ENCODE results near the gene ATOH8. TPM values are rescaled to one million over a fixed set of nuclear protein-coding genes. Genes with fewer than 3 reads are reported as not detected.
A peak's percentile ranks its signal among the peaks of the same experiment; 100 is the strongest.

The ATOH8 gene
- total RNA-seq, 2 donors from 2014 or later = 40.1 to 49.8 TPM

DNA sequence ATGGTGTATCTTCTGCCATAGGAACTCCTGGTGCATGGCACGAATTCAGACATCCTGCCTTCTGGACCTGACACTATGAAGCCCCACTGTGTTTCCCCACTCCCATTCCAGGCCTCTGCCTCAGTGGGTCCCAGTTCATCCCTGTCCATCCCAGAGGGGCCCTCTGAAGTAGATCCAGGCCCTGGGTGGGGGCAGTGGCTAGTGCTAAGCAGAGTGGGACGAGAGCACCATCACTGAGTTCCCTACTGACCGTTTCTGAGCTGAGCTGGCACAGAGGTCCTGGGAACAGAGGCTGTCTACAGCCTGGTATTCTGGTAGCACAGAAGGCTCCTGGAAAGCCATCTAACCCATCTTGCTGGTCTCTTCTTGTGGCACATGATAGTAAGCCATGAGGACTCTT is 54.0 kb downstream of the ATOH8 start:
- DNase-seq (ENCODE audit: low spot score) = no peak
- H3K4me3 ChIP-seq = no peak overlapping the region
- TF ChIP-seq, protein P1, sequence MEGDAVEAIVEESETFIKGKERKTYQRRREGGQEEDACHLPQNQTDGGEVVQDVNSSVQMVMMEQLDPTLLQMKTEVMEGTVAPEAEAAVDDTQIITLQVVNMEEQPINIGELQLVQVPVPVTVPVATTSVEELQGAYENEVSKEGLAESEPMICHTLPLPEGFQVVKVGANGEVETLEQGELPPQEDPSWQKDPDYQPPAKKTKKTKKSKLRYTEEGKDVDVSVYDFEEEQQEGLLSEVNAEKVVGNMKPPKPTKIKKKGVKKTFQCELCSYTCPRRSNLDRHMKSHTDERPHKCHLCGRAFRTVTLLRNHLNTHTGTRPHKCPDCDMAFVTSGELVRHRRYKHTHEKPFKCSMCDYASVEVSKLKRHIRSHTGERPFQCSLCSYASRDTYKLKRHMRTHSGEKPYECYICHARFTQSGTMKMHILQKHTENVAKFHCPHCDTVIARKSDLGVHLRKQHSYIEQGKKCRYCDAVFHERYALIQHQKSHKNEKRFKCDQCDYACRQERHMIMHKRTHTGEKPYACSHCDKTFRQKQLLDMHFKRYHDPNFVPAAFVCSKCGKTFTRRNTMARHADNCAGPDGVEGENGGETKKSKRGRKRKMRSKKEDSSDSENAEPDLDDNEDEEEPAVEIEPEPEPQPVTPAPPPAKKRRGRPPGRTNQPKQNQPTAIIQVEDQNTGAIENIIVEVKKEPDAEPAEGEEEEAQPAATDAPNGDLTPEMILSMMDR (IDR thresholded peaks at IDR 0.05) = no peak
- TF ChIP-seq POLR2A (IDR thresholded peaks at IDR 0.05) = no peak
- TF ChIP-seq POLR2AphosphoS5 (IDR thresholded peaks at IDR 0.05) = no peak
- WGBS = 98% methylated on average over 3 of the region's 3 CpGs
- H3K4me1 ChIP-seq (replicated peaks) = peaks cover 15% of the 10 kb centered on the region
- intact Hi-C loops (cut with DNase I) = no loop called here
- H3K27me3 ChIP-seq (replicated peaks; ENCODE audit: insufficient read depth) = no peaks in the 10 kb centered on the region
- H3K27ac ChIP-seq = no peak overlapping the region
- no peaks in the 10 kb centered on the region for H3K36me3 ChIP-seq
- H3K9me3 ChIP-seq = no peaks in the 10 kb centered on the region

DNA sequence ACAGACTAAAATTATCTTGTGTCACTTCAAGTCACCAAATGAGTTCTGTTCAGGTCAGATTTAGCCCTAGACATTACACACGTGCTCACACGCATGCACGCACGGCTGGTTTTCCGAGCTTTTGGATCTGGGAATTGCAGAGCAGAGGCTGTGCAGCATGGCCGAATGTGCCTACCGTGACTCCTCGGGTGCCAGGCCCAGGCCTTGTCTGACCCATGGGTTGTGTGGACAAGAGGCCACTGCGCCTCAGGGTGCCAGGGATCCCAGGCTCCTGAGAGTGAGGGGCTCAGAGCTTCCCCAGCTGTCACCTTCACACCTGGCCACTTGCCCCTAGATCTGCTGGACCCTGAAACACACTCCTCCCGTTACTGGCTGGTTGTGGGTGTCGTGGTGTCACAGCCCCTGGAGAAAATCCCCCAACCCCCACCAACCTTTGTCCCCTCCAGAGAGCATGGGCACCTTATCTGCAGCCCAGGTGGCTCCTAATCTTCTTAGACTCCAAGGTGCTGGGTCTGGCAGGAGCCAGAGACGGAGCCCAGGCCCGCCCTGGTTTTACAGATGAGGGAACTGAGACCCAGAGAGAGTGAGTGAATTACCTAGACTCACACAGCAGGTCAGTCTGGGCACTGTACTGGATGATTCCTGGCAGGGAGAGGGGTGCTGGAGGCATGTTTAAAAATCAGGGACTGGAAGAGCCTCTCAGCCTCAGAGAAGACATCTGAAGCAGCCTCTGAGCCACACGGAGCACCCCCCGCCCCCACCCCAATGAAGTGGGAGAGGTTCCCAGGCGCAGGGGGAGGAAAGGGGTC is 56.8 kb downstream of the ATOH8 start:
- peak overlapping the region; percentile 37 to 49 for H3K27ac ChIP-seq
- H3K4me3 ChIP-seq = peak overlapping the region in 1 of 2 donors; percentile 9
- no peaks in the 10 kb centered on the region for H3K9me3 ChIP-seq

DNA sequence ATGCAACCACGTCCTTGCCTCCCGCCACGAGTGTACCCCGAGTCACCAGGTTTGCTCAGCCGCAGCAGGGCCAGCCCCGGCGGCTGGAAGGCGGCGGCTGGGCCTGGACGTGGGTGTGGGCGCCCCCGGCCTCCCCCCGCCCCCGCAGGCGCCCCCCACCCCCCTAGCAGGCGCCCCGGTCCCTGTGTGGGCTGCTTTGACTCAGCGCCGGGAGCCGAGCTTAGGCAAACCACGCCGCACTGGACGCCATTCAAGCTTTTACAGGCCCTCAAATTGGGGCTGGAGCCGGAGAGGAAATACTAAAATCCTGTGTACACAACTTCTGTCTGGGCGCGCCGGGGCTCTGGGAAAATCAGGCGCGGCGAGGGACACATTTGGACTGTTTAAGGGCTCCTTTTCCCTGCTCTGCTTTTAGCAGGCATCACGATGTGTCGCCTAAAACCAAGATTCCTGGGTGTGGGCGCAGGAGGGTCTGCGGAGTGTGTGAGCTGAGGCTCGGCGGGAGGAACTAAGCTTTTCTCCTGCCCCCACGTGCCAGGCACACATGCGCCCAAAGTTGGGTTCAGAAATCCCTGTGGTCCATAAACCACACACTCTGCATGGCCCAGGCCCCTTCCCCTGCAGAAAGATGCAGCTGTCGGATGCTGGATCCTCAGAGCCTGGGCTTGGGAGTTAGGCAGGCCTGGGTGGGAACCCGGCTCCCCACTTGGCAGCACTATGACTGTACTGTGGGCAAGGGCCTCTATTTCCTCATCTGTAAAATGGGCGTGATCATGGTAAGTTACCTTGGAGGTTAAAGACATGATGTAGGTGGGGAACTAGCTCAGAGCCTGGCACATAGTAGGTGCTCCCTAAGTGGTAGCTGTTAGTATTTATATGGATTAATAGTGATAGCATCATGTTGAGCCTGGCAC is 57.6 kb downstream of the ATOH8 start:
- WGBS = 31% methylated on average over 29 of the region's 41 CpGs
- Histone ChIP-seq H3K27me3 (replicated peaks; ENCODE audit: insufficient read depth) (no peaks in the 10 kb centered on the region), H3K4me1 (replicated peaks) (peaks cover 15% of the 10 kb centered on the region), H3K9me3 (no peaks in the 10 kb centered on the region), H3K36me3 (no peaks in the 10 kb centered on the region), H3K4me3 (peak overlapping the region in 1 of 2 donors; percentile 9), H3K27ac (peak overlapping the region; percentile 37 to 49)
- TF ChIP-seq, protein P1 (IDR thresholded peaks at IDR 0.05) = no peak
- TF ChIP-seq POLR2AphosphoS5 (IDR thresholded peaks at IDR 0.05) = peak; percentile 41
- TF ChIP-seq POLR2A (IDR thresholded peaks at IDR 0.05) = no peak
- DNase-seq (ENCODE audit: low spot score) = peak; percentile 69
- intact Hi-C loops (cut with DNase I) = no loop called here

More for the DNA sequence above, 56.8 kb downstream of the ATOH8 start:
- no peaks in the 10 kb centered on the region for H3K36me3 ChIP-seq
- peaks cover 15% of the 10 kb centered on the region for H3K4me1 ChIP-seq (replicated peaks)
- 77% methylated on average over 16 of the region's 16 CpGs for WGBS
- intact Hi-C loops (cut with DNase I) = no loop called here
- TF ChIP-seq POLR2AphosphoS5 (IDR thresholded peaks at IDR 0.05) (no peak), POLR2A (IDR thresholded peaks at IDR 0.05) (no peak)
- TF ChIP-seq, protein P1 (IDR thresholded peaks at IDR 0.05) = no peak
- no peak for DNase-seq (ENCODE audit: low spot score)
- no peaks in the 10 kb centered on the region for H3K27me3 ChIP-seq (replicated peaks; ENCODE audit: insufficient read depth)

DNA sequence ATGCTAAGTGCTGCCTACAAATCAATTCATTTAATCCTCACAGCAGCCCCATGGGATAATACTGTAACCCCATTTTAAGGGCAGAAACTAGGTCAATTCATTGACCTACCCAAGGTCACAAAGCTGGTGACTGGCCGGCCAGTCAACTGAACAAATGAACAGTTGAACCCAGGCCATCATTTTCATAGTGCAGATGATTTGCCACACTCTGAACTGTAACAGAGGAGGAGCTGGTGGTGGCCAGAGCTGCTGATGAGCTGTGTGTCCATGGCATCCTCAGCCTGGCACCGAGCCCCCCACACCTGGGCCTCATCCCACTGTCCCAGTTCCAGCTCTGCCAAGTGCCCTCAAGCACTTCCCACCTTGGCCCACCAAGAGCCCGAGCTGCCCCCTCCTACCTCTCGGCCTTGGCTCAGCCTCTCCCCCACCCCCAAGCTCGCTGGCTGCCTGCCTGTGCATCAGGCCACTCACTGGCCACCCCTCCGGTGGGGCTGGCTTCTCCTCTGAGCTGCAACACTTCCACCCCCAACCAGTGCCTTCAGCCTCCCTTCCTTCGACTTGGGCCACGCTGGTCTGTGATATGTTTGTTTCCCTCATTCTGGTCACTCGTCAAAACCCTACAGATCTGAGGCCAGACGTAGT is 58.4 kb downstream of the ATOH8 start:
- Histone ChIP-seq H3K36me3 (no peaks in the 10 kb centered on the region), H3K4me1 (replicated peaks) (peaks cover 15% of the 10 kb centered on the region), H3K9me3 (no peaks in the 10 kb centered on the region), H3K4me3 (no peak overlapping the region), H3K27ac (peak overlapping the region in 1 of 2 donors; percentile 37), H3K27me3 (replicated peaks; ENCODE audit: insufficient read depth) (no peaks in the 10 kb centered on the region)
- no peak for DNase-seq (ENCODE audit: low spot score)
- 76% methylated on average over 10 of the region's 10 CpGs for WGBS
- TF ChIP-seq, protein P1 (IDR thresholded peaks at IDR 0.05) = no peak
- TF ChIP-seq POLR2AphosphoS5 (IDR thresholded peaks at IDR 0.05) (no peak), POLR2A (IDR thresholded peaks at IDR 0.05) (no peak)
- intact Hi-C loops (cut with DNase I) = no loop called here

Data from prostate gland (tissue), 2 donors.